GM19372 (cell line): ENCODE measurements around the gene EIF4G3.
"Not testable (repeated sequence)": the region's sequence is repeated elsewhere in the genome, so short reads cannot be mapped to it uniquely, and the experiment has no call there.

ENCODE experiments used
- ATAC-seq: cut with Tn5 transposase; IDR thresholded peaks from one replicate; pipeline ENCODE4 v1.9.1; 2021; ENCODE audit warnings: mild to moderate bottlenecking, low read depth, moderate library complexity; ENCODE audit not compliant: unreplicated experiment

The EIF4G3 gene

DNA sequence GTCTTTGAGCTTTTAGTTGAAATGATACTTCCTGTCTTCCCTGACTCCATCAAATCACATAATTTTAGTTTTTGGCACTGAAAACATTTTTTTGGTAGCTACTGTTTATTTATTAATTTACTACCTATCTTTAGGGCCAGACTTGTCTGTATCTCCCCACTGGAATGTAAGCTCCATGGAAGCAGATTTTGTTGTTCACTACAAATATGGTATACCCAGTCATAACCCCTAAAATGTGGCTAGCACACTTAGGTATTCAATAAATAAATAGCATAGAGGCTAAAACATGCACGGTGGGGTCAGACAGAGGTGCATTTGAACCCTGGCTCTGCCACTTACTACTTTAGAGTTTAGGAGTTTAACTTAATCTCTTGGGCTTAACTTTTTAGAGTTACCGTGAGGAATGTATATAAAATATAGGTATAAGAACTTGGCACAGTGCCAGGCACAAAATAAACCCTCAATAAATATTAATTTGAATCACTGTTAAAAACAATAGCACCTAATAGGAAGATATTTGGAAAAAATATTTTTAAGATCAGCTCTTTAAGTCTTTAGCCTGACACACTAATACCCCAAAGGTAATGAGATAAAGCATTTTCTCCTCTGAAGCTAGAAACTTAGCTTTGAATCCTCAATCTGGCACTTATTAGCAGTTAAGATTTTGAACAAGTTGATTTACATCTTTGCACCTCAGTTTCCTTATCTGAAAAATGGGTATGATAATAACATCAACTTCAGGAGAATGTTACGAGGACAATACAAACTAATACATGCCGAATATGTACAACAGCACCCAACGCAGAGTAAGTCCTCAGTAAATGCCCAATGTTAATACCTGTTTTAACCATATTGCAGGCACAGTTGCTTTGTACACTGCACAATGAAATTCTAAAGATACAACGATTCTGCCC, 330.0 kb downstream of the EIF4G3 start:
- ATAC-seq, result no peak

DNA sequence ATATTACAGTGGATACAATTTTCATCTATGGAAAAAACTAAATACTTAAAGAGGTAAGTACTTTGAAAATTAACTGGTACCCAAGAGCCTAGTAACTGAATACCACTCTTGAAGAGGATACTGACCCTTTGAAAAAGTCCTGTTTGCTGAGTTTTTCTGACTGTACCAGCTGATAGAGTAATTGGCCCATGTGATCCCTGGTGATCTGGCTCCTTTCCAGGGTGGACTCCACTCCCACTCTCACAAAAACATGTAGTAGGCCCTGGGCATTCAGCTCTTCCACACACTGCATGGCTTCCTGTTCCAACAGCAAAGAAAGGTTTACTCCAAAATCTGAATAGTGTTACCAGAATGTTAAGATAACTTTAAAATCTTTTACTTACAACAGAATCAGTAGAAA, 336.0 kb downstream of the EIF4G3 start:
- ATAC-seq, result no peak

DNA sequence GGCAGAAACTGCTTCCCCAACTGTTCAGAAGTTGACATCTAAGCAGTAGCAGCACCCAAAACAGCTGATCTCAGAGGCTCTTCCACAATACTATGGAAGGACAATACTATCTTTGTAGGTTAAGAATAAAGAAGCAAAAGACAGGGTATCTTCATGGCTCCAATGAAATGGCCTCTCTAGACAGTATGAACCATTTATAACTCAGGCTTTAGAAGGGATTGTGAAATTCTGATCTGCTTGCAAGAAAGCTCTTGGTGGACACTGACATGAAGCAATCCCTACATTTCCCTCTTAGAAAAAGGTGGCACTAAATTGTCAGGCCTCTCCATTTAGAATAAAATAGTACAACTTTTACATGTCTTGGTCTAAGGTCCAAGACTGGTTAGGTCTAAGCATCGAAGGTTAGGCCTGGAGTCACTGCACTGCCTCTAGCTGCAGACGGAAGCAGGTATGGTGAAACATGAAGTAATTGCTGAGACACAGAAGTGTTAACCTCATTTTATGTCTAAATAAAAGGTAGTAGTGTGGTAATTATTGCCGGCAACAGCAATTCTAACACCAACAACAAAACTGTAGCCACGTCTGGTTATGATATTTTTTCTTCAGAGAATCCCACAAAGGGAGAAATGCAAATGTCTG, 339.0 kb downstream of the EIF4G3 start:
- no peak for ATAC-seq

DNA sequence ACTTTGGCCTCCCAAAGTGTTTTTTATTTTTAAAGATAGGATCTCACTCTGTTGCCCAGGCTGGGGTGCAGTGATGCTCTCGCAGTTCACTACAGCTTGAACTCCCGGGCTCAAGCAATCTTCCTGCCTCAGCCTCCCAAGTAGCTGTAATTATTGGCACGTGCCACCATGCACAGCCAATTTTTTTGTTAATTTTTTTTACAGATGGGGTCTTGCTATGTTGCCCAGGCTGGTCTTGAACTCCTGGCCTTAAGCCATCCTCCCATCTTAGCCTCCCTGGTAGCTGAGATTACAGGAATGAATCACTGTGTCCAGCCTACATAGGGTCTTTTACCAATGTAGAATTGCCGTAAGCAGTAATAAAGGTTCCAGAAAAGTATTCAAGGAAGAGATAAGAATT, 340.5 kb downstream of the EIF4G3 start:
- no peak for ATAC-seq

DNA sequence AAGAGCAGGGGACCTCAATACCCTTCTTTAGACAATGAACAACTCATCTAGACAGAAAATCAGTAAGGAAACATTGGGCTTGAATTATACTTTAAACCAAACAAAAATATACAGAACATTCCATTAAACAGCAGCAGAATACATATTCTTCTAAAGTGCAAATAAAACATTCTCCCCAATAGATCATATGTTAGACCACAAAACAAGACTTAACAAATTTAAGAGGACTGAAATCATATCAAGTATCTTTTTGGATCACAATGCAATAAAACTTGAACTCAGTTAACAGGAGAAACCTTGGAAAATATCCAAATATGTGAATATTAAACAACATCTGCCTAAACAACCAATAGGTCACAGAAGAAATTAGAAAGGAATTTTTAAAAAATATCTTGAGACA, 341.9 kb downstream of the EIF4G3 start:
- ATAC-seq, result no peak

DNA sequence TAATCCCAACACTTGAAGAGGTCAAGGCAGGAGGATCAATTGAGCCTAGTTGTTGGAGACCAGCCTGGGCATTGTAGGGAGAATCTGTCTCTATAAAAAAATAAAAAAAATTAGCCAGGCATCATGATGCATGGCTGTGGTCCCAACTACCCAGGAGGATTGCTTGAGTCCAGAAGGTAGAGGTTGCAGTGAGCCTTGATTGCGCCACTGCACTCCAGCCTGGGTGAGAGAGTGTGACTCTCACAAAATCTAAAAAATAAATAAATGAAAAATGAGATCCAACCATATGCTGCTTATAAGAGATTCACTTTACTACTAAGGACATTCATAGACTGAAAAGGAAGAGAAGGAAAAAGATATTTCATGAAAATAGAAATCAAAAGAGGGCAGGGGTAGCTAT, 342.5 kb downstream of the EIF4G3 start:
- ATAC-seq, result no peak

DNA sequence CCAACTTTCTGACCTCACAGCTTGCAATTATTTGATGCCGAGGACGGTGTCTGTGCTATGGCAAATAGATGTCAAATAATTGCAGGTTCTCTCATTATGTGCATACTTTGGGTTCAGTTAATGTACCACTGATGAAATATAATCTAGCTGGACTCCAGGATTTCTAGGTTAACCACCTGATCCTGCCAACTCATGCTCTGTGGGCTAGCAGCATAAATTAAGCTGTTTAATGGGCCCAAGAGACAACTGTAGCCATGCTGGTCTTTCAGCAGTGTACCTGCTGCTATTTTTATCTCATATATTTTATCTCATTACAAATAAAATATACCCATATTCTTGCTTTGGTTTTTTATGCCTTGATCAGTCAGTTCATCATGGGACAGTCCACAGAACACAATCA, 346.3 kb downstream of the EIF4G3 start:
- ATAC-seq, result no peak

DNA sequence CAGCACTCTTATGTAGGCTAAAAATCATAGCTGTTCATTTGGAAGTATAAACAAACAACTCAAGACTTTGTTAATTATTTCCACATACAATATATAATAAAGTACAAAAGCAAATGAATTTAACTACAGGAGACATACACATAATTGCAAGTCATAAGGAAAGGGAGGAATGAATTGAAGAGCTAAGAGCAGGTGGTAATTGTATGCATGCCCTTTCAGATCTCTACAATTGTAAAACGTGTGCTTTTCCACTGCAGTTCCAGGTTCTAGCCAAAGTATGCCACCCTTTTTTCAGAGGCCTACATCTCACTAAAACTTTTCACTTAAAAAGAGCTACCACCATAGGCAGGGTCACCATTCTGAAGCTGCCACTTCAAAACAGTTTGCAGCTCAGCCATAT, 346.8 kb downstream of the EIF4G3 start:
- no peak for ATAC-seq

DNA sequence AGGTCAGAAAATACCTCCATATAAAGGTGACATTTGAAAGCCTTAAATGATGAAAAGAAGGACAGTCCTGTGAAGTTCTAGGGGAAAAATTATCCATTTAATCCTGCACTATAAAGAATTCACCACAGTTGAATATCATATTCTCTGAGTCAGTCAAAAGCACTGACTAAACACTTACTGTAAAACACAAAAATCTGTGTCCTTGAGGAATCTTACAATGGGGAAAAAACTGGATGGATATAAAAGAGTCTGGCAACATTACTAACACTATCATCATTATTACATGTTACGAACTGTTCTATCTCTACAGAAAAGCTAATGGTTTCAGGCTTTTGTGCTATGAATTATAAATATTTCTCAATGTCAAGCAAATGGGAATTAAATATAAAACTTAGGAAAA, 347.2 kb downstream of the EIF4G3 start:
- no peak for ATAC-seq

DNA sequence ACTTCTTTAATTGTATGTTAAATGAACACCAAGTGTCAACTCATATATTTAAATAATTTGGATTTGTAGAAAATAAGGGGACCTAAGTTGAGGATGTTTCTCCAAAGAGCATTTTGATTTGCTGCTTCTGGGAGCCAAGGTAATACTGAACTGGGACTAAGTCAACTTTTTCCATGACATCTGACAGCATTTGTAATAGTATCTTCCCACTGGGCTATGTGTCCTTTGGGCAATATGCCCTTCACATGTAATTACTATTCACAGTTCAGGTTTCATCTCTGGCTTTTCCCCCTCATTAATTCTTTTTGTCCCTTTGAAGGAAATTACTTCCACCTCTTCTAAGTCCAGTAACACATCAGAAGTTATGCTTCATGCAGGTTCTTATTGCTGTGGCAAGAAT, 352.9 kb downstream of the EIF4G3 start:
- no peak for ATAC-seq

DNA sequence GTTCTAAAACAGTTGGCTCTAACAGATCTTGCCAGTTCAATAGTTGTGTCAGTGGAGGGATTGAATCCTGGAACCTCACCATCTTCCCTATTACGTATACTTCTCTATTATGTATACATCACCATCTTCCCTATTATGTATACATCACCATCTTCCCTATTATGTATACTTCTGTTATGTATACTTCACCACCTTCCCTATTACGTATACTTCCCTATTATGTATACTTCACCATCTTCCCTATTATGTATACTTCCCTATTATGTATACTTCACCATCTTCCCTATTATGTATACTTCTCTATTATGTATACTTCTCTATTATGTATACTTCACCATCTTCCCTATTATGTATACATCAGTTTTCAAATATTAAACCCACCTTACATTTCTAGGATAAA, 355.2 kb downstream of the EIF4G3 start:
- ATAC-seq, result no peak

DNA sequence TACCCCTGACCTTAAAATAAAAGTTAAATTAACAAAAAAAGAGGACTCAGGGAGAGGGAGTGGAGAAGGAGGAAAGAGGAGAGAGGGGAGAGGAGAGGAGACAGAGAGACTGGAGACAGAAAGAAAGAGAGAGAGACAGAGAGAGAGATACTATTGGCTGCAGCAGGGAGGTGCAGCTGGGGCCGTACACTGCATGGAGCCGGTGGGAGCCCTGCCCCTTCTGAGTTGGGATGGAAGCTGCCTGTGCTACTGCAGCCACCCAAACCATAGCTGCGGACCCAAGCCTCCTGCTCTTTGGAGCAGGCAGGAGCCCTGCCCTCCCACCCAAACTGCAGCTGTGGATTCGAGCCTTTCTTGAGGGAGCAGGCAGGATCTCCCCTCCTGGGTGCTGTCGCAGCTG, 356.9 kb downstream of the EIF4G3 start:
- ATAC-seq, result no peak

DNA sequence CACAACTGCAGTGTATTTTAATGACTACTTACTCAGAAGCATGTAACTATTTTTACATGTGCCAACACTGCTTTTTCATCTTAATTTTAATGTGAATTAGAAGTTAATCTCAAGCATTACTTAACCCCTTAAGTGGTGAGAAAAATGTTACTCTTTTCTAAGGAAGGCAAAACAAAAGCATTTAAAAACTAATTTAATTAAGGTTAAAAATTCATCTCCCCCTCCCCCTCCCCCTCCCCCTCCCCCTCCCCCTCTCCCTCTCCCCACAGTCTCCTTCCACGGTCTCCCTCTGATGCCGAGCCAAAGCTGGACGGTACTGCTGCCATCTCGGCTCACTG, 362.2 kb downstream of the EIF4G3 start:
- ATAC-seq, result no peak

DNA sequence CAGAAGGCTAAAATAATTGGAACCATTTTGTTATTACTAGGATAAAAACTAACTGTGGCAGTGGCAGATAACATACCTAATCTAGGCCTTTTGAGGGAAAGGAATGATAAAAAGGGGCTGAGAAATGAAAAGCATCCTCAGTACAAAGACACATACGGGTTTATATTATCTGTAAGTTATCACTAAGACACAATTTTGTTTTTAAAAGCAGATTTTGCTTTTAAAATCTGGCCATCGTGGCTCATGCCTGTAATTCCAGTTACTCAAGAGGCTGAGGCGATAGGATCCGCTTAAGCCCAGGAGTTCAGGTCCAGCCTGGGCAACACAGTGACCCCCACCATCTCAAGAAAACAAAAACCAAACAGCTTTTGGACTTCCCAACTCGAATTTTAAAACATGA, 364.8 kb downstream of the EIF4G3 start:
- no peak for ATAC-seq

DNA sequence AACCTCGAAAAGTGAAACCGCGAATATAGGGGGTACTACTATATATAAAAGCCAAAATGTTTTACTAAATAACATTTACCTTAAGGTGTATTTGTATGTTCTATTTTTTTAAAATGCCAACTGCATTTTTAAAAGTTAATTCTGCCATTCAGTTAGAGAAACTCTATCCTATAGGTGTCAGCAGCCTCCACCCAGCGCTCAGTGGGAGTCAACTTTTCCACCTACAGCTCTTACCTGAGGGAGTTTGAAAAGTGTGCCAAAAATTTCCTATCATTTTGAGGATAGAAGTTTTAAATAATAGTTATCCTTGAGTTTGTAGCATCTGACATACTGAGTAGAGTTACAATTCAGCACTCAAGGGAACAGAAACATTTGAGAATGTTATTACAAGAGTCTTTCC, 383.5 kb downstream of the EIF4G3 start:
- no peak for ATAC-seq

DNA sequence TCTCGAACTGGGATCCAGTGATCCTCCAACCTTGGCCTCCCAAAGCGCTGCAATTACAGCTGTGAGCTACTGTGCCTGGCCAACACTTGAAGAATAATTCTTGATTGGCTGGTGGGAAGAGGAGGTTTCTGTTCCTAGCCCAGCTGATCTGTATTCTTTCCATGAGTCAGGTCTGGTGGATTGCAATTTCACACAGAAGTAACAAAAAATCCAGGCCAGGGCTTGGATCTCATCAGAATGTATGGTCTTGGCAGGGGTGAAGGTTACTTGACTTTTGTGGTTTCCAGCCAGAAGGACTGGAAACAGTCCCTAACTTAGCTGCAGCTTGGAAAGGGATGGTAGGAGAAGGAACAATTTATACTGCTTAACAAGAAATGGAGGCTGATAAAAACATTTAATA, 384.5 kb downstream of the EIF4G3 start:
- no peak for ATAC-seq

DNA sequence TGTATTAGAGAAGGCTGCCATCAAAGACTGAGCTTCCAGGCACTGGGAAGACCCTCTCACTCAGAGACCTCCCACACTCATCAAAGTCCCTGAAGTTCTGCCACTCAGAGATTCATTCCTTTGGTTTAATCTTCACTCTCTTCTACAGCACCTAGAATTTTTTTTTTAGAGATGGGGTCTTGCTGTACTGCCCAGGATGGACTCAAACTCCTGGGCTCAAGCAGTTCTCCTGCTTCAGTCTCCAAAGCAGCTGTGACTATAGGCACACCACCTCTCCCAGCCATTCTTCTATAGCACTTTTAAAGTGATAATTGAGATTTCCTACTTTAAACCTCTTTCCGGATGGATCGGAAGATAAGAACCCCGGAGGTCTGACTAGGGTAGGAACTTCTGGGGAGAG, 385.9 kb downstream of the EIF4G3 start:
- no peak for ATAC-seq

DNA sequence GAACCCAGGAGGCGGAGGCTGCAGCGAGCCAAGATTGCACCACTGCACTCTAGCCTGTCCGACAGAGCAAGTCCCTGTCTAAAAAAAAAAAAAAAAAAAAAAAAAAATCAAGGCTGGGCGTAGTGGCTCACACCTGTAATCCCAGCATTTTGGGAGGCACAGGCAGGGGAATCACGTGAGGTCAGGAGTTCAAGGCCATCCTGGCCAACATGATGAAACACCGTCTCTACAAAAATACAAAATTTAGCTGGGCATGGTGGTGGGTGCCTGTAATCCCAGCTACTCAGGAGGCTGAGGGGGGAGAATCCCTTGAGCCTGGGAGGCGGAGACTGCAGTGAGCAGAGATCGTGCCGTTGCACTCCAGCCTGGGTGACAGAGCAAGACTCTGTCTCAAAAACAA, 387.1 kb downstream of the EIF4G3 start:
- not testable (repeated sequence) for ATAC-seq

DNA sequence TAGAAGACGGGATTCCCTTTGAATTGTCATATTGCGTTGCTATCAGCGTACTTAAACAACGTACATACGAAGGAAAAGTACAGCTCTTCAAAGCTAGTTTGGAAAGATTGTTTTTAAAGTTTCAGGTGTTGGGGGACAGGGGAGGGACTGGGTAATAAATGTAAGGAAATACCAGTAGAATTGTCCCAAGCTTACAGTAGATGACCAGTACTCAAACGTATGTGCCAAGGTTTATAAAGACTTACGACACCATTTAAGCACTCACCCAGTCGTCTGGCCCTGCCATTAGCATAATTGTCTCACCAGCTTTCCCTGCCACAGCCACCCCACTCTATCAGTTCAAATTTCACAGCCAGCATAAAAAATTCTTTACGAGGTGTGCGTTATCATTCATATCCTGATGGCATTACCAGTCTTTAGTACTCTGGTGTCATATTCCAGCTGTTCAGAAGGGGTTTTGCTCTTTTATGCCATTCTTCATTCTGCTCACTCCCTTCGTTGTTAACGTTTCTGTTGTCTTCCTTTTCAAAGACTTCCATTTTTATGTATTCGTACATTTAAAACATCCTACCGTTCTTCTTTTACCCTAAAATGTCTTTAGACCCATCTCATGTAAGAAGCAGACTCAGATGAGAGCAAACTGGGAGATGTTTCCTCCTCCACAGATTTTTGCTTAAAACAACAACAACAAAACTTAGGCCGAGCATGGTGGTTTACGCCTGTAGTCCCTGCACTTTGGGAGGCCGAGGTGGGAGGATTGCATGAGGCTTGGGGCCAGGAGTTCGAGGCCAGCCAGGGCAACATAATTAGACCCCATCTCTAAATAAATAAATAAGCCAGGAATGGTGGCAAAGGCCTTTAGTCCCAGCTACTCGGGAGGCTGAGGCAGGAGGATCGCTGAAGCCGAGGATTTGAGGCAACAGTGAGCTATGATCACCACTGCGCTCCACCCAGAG, 388.6 kb downstream of the EIF4G3 start:
- ATAC-seq, result no peak

DNA sequence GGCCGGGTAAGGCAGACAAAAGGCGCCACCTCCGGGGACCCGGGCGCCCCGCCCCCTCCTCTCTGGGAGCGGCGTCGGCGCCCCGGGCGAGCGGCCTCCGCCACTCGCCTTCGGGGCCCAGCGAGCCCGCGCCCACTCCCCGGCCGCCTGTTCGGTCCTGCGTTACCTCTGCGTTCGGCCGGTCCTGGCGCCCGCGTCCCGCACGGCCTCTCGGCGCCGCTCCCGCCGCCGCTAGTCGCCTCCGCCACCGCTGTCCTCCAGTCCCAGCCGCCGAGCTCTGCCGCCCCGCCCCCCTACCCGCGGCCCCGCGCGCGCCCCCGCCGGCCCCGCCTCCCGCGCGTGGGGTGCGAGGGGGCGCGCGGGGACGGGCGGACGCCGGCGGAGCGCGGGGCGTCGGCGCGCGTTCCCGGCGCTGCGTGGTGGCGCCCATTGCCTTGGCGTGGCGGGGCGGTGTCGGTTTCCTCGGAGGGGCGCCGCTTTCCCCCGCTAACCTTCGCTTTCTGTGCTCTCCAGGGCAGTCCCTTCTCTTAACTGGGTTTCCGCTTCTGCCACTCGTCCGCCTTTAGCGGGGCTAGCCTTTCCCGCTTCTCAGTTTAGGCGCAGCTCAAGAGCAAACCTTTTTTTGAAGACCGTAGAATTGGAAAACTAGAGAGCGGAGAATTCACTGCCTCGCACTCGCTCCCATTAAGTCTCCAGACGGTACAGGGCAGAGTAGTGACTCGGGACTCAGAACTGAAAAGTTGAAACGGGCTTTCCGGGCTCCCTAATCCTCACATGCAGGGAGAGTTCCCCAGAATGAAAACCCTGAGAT, 389.5 kb downstream of the EIF4G3 start, which contains the start of gene HP1BP3:
TSS of gene HP1BP3 (minus strand) at position 279 of the 811 bp plus-strand sequence. CDS start 6,867 bp downstream, outside the sequence.
- peak; percentile 53 for ATAC-seq
